Transverse colon (tissue), 1 donor: ENCODE data around the gene FANCG.

Source experiments
- EP300 ChIP-seq: sonication (generic); formaldehyde crosslinking; IDR thresholded peaks from one replicate; pipeline ENCODE4 v1.6.1; 2017; ENCODE audit warnings: antibody characterized with exemption, low read depth
- POLR2A ChIP-seq: fragments of 450-650 bp; IDR thresholded peaks from one replicate; pipeline ENCODE4 v1.6.1; 2016; ENCODE audit warnings: antibody characterized with exemption, mild to moderate bottlenecking, moderate library complexity

DNA sequence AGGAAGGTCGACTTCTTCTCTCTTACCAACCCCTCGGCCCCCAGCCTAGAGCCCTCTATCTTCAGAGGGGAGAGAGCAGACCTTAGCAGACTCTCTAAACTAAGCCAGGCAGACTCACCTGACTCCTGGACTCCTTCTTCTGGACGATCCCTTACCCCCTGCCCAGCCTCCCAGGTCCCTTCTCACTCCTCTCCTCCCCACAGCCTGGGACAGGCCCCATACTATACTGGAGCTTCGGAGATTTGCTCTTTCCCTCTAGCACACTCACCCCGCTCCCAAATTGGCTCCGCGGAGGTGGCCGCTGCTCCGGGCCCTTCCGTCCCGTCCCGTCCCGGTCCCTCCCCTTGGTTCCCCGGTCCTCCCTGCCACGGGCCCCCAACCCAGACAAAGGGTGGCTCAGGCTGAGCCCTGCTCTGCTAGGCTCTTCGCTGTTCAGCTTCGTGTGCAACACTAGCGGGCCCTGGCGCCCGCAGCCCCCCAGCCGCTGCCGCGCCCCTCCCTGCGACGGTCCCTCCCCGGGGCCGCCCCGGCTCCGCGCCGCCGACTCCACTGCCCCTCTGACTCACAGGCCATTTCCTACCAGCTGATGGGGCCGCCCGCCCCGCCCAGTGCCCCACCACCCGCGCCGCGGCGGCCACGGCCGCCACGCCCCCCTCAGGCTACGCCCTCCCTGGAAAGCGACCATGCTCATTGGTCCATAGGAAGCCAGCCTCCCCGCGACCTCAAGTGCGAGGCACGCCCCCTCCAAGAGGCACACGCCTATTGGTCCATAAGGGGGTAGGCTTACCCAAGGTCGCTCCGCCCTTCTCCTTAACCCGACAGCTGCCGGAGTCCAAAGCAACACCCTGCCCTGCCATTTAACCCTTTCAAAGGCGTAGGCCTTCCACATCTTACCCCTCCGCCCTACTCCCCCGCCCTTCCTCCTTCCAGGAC, 31.5 kb upstream of the FANCG start:
- TF ChIP-seq POLR2A: peak; percentile 58
- no peak for TF ChIP-seq EP300
